ENCODE data around the gene TUBGCP2.

- TF ChIP-seq CTCF (IDR thresholded peaks at IDR 0.05) = no peak
- no peak for TF ChIP-seq POLR2A (IDR thresholded peaks at IDR 0.05)
These were observed 6.4 kb downstream of the TUBGCP2 start for GRCh38 chr10:133302230-133302629.

Data from testis (tissue), 2 donors.